ENCODE data around the gene ASPG. TPM values are rescaled to one million over a fixed set of nuclear protein-coding genes. Genes with fewer than 3 reads are reported as not detected.

Gene ASPG
- total RNA-seq, 1 experiment from 2014 or later, result not detected

GRCh38 chr14:104147346-104148125 lies 62.0 kb downstream of the ASPG start:
- CTCF ChIA-PET, result no interaction called here
- intact Hi-C loops (cut with micrococcal nuclease; ENCODE audit: unreplicated experiment), result no loop called here
- TF ChIP-seq, protein P1, sequence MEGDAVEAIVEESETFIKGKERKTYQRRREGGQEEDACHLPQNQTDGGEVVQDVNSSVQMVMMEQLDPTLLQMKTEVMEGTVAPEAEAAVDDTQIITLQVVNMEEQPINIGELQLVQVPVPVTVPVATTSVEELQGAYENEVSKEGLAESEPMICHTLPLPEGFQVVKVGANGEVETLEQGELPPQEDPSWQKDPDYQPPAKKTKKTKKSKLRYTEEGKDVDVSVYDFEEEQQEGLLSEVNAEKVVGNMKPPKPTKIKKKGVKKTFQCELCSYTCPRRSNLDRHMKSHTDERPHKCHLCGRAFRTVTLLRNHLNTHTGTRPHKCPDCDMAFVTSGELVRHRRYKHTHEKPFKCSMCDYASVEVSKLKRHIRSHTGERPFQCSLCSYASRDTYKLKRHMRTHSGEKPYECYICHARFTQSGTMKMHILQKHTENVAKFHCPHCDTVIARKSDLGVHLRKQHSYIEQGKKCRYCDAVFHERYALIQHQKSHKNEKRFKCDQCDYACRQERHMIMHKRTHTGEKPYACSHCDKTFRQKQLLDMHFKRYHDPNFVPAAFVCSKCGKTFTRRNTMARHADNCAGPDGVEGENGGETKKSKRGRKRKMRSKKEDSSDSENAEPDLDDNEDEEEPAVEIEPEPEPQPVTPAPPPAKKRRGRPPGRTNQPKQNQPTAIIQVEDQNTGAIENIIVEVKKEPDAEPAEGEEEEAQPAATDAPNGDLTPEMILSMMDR (IDR thresholded peaks at IDR 0.05; ENCODE audit: unreplicated experiment), result no peak
- Mint-ChIP-seq H3K4me3 (ENCODE audit: low read depth, unreplicated experiment) (no peak overlapping the region), H3K27ac (ENCODE audit: unreplicated experiment) (no peak overlapping the region), H3K27me3 (ENCODE audit: unreplicated experiment) (peaks cover 62% of the 10 kb centered on the region), H3K36me3 (ENCODE audit: insufficient read depth, unreplicated experiment) (no peaks in the 10 kb centered on the region), H3K4me1 (ENCODE audit: low read depth, unreplicated experiment) (no peaks in the 10 kb centered on the region), H3K9me3 (ENCODE audit: low read depth, unreplicated experiment) (no peaks in the 10 kb centered on the region)
- no peak for DNase-seq
- no TSS peak for BruUV-seq (replicated peaks)

- DNase-seq, result no peak
- intact Hi-C loops (cut with micrococcal nuclease; ENCODE audit: unreplicated experiment), result no loop called here
- H3K4me3 Mint-ChIP-seq (ENCODE audit: low read depth, unreplicated experiment), result no peak overlapping the region
- TF ChIP-seq, protein P1 (IDR thresholded peaks at IDR 0.05; ENCODE audit: unreplicated experiment), result no peak
- CTCF ChIA-PET, result no interaction called here
- no TSS peak for BruUV-seq (replicated peaks)
- H3K36me3 Mint-ChIP-seq (ENCODE audit: insufficient read depth, unreplicated experiment), result no peaks in the 10 kb centered on the region
- no peaks in the 10 kb centered on the region for H3K4me1 Mint-ChIP-seq (ENCODE audit: low read depth, unreplicated experiment)
- no peaks in the 10 kb centered on the region for H3K9me3 Mint-ChIP-seq (ENCODE audit: low read depth, unreplicated experiment)
- H3K27ac Mint-ChIP-seq (ENCODE audit: unreplicated experiment), result no peak overlapping the region
- H3K27me3 Mint-ChIP-seq (ENCODE audit: unreplicated experiment), result peaks cover 51% of the 10 kb centered on the region
These were observed 63.2 kb downstream of the ASPG start for GRCh38 chr14:104148433-104149277.

- H3K4me1 Mint-ChIP-seq (ENCODE audit: low read depth, unreplicated experiment), result no peaks in the 10 kb centered on the region
- no peak for DNase-seq
- H3K27me3 Mint-ChIP-seq (ENCODE audit: unreplicated experiment), result peaks cover 48% of the 10 kb centered on the region
- H3K9me3 Mint-ChIP-seq (ENCODE audit: low read depth, unreplicated experiment), result no peaks in the 10 kb centered on the region
- no peaks in the 10 kb centered on the region for H3K36me3 Mint-ChIP-seq (ENCODE audit: insufficient read depth, unreplicated experiment)
- TF ChIP-seq, protein P1 (IDR thresholded peaks at IDR 0.05; ENCODE audit: unreplicated experiment), result no peak
- intact Hi-C loops (cut with micrococcal nuclease; ENCODE audit: unreplicated experiment), result no loop called here
- H3K27ac Mint-ChIP-seq (ENCODE audit: unreplicated experiment), result no peak overlapping the region
- no TSS peak for BruUV-seq (replicated peaks)
- no peak overlapping the region for H3K4me3 Mint-ChIP-seq (ENCODE audit: low read depth, unreplicated experiment)
- CTCF ChIA-PET, result no interaction called here
These were observed 63.7 kb downstream of the ASPG start for GRCh38 chr14:104149278-104149595.

DNA sequence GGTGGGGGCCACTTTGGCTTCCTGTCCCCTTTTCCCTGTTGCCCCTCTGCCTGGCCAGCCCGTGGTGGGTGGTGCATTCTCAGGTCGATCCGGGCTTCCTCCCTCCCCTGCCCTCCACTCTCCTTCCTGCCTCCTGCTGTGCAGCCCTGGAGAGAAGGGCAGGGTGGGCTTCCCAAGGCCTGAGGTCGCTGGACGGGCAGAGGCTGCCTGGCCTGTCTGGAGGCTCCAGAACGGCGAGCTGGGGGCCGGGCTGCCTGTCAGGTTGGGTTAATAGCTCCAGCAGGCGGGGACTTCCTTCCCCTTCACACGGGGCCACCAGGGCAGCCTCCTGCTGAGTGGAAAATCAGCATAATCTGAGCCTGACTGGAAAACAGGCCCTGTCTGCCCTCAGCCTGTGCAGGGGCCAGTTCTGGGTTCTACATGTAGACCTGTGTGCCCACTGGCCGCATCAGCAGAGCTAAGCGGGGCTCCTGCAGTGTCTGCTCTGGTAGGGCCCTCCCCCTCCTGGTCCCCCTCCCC lies 64.2 kb downstream of the ASPG start:
- BruUV-seq (replicated peaks), result no TSS peak
- H3K27me3 Mint-ChIP-seq (ENCODE audit: unreplicated experiment), result peaks cover 48% of the 10 kb centered on the region
- DNase-seq, result no peak
- TF ChIP-seq, protein P1 (IDR thresholded peaks at IDR 0.05; ENCODE audit: unreplicated experiment), result no peak
- no peak overlapping the region for H3K4me3 Mint-ChIP-seq (ENCODE audit: low read depth, unreplicated experiment)
- CTCF ChIA-PET, result no interaction called here
- H3K4me1 Mint-ChIP-seq (ENCODE audit: low read depth, unreplicated experiment), result no peaks in the 10 kb centered on the region
- H3K27ac Mint-ChIP-seq (ENCODE audit: unreplicated experiment), result no peak overlapping the region
- intact Hi-C loops (cut with micrococcal nuclease; ENCODE audit: unreplicated experiment), result no loop called here
- H3K9me3 Mint-ChIP-seq (ENCODE audit: low read depth, unreplicated experiment), result no peaks in the 10 kb centered on the region
- H3K36me3 Mint-ChIP-seq (ENCODE audit: insufficient read depth, unreplicated experiment), result no peaks in the 10 kb centered on the region

All from Calu3 (cell line).